Smooth muscle cell (in vitro differentiated cells): ENCODE measurements around the gene THG1L. TPM values are rescaled to one million over a fixed set of nuclear protein-coding genes. Genes with fewer than 3 reads are reported as not detected.

Experiments used
- polyA plus RNA-seq: library from polyadenylated mRNA; unstranded; fragments of >200 nt; fragmentation: Nextera tagmentation; extraction: Ambion mirVana; gene quantifications from 2 replicates; pipeline ENCODE4 v1.2.1, GENCODE V29; 2016
- small RNA-seq: library from RNA; depleted of rRNA; stranded (forward); fragments of <200 nt; gene quantifications from one replicate; pipeline ENCODE3, GENCODE V24; 2014
- total RNA-seq: library from RNA; depleted of rRNA; stranded (reverse); fragments of >200 nt; gene quantifications from 2 replicates; pipeline ENCODE4 v1.2.3, GENCODE V29; 2014

THG1L gene
- total and polyA plus RNA-seq, 2 experiments from 2014 or later, result 4.4 to 6.5 TPM

Small RNA genes lying within 50 kb of the gene (small RNA-seq; reads per million reads assigned to genes)
- gene AC026407.1, result not detected

Other genes starting within 250 kb of the THG1L start
- gene ADAM19, start 155.6 kb upstream of the THG1L start, total RNA-seq, result 112 and 117 TPM in 2 replicates
- 62.2 and 62.6 TPM in 2 replicates for gene ADAM19, start 155.6 kb upstream of the THG1L start, polyA plus RNA-seq
- 1.5 TPM in 1 of 2 replicates, not detected in the other for gene SOX30, start 79.0 kb upstream of the THG1L start, total RNA-seq
- 0.38 TPM in 1 of 2 replicates, not detected in the other for gene SOX30, start 79.0 kb upstream of the THG1L start, polyA plus RNA-seq
- gene C5orf52, start 59.9 kb upstream of the THG1L start, total RNA-seq, result not detected in 2 replicates
- gene C5orf52, start 59.9 kb upstream of the THG1L start, polyA plus RNA-seq, result not detected in 2 replicates
- gene LSM11, start 12.3 kb downstream of the THG1L start, total RNA-seq, result 6.4 and 7.5 TPM in 2 replicates
- gene LSM11, start 12.3 kb downstream of the THG1L start, polyA plus RNA-seq, result 2.2 and 2.6 TPM in 2 replicates
- gene CLINT1, start 127.7 kb downstream of the THG1L start, total RNA-seq, result 83.9 and 102 TPM in 2 replicates
- 61.4 and 63.5 TPM in 2 replicates for gene CLINT1, start 127.7 kb downstream of the THG1L start, polyA plus RNA-seq